WERI-Rb-1 (cell line): ENCODE results near the gene RBMS3.

Experiments used
- DNase-seq: peaks from one replicate; pipeline ENCODE4 v3.0.0-alpha.2; 2020
- H3K27ac ChIP-seq: fragments of 250-450 bp; sonication (Bioruptor Pico); 2 replicates; pipeline ENCODE4 v1.5.1; 2020; ENCODE audit warnings: mild to moderate bottlenecking, moderate library complexity
- H3K27me3 ChIP-seq: fragments of 250-450 bp; sonication (Bioruptor Pico); 2 replicates; pipeline ENCODE4 v1.5.1; 2021; ENCODE audit warnings: mild to moderate bottlenecking, low read depth, moderate library complexity; ENCODE audit not compliant: insufficient read depth, severe bottlenecking
- H3K36me3 ChIP-seq: fragments of 250-450 bp; sonication (Bioruptor Pico); 2 replicates; pipeline ENCODE4 v1.5.1; 2020; ENCODE audit warnings: mild to moderate bottlenecking, moderate library complexity
- H3K4me3 ChIP-seq: 2 replicates; pipeline ENCODE4 v1.5.1; 2011; ENCODE audit warnings: low read depth, mild to moderate bottlenecking, control low read depth, low read length
- H3K9me3 ChIP-seq: fragments of 250-450 bp; sonication (Bioruptor Pico); 2 replicates; pipeline ENCODE4 v1.5.1; 2021; ENCODE audit warnings: mild to moderate bottlenecking, moderate library complexity; ENCODE audit not compliant: severe bottlenecking
- TF ChIP-seq, protein P1 (sequence below): IDR thresholded peaks from 2 replicates; pipeline ENCODE4 v1.5.1; 2011; ENCODE audit warnings: low read depth, mild to moderate bottlenecking, control low read depth, inconsistent platforms, low read length

RBMS3 gene

DNA sequence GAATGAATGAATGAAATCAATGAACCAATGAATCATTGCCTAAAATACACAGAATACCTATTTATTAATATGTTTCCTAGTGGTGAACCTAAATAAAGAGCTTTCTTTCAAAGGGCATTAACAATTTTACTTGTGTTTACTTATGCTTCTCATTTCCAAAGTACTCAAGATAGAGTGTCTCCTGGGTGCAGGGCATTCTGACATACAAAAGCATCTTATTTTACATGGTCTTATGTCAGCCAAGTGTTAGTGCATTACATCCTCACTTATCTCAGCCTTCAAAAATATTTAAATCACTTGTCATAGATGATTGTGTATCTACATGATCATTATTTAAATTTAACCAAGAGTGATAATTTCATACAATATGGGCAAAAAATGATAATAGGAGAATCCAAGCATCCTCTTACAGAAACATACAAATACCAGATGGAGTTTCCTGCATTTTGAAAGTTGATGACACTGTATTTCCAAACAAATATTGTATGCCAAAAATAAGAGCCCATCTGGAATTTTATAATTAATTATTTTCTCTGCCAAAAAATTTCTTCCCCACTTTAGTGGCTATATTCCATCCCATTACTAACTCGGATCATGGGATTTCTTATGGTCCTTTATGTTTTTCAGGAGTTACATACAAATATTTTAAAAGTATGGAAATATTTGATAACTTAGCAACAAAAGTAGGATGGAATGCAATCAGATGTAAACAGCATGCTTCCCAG is 279.0 kb downstream of the RBMS3 start:
- H3K27me3 ChIP-seq = no peaks in the 10 kb centered on the region
- H3K4me3 ChIP-seq = no peak overlapping the region
- no peaks in the 10 kb centered on the region for H3K9me3 ChIP-seq
- TF ChIP-seq, protein P1, sequence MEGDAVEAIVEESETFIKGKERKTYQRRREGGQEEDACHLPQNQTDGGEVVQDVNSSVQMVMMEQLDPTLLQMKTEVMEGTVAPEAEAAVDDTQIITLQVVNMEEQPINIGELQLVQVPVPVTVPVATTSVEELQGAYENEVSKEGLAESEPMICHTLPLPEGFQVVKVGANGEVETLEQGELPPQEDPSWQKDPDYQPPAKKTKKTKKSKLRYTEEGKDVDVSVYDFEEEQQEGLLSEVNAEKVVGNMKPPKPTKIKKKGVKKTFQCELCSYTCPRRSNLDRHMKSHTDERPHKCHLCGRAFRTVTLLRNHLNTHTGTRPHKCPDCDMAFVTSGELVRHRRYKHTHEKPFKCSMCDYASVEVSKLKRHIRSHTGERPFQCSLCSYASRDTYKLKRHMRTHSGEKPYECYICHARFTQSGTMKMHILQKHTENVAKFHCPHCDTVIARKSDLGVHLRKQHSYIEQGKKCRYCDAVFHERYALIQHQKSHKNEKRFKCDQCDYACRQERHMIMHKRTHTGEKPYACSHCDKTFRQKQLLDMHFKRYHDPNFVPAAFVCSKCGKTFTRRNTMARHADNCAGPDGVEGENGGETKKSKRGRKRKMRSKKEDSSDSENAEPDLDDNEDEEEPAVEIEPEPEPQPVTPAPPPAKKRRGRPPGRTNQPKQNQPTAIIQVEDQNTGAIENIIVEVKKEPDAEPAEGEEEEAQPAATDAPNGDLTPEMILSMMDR = no peak
- H3K36me3 ChIP-seq = no peaks in the 10 kb centered on the region
- no peak for DNase-seq
- H3K27ac ChIP-seq = no peak overlapping the region

DNA sequence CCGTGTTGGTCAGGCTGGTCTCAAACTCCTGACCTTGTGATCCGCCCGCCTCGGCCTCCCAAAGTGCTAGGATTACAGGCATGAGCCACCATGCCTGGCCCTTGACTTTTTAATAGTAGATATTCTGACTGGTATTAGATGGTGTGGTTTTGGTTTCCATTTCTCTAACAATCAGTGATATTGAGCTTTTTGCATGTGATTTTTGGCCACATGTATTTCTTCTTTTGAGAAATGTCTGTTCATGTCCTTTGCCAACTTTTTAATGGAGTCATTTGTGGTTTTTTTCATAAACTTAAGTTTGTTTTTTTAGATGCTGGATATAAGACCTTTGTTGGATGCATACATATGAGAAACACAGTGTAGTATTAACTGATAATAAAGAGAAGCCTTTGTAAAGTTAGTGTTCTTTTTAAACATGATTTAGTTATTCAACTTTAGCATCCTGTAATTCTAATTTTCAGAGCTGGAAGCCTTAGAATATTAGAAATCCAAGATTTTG is 280.8 kb downstream of the RBMS3 start:
- no peaks in the 10 kb centered on the region for H3K27me3 ChIP-seq
- H3K9me3 ChIP-seq = no peaks in the 10 kb centered on the region
- TF ChIP-seq, protein P1 = no peak
- no peaks in the 10 kb centered on the region for H3K36me3 ChIP-seq
- no peak for DNase-seq
- H3K27ac ChIP-seq = no peak overlapping the region
- no peak overlapping the region for H3K4me3 ChIP-seq

DNA sequence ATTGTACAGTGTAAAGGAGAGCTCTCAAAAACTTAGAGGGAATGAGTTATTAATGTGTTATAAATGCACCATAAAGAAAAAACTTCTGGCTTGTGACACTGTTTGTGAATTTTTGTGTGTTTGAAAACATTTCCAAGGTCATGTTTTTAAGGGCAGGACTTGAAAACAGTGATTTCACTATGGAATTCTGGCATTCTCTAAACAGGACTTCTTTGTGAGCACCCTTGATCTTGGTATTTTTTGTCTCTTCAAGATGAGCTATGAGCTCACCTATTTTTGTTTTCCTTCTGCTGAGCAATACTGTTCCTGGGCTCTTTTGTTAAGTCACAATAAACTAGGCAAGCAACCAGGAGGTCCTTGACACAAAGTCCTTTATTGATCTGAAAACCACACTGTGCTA is 284.4 kb downstream of the RBMS3 start:
- no peaks in the 10 kb centered on the region for H3K27me3 ChIP-seq
- H3K27ac ChIP-seq = no peak overlapping the region
- H3K36me3 ChIP-seq = no peaks in the 10 kb centered on the region
- H3K4me3 ChIP-seq = no peak overlapping the region
- TF ChIP-seq, protein P1 = no peak
- H3K9me3 ChIP-seq = no peaks in the 10 kb centered on the region
- no peak for DNase-seq

DNA sequence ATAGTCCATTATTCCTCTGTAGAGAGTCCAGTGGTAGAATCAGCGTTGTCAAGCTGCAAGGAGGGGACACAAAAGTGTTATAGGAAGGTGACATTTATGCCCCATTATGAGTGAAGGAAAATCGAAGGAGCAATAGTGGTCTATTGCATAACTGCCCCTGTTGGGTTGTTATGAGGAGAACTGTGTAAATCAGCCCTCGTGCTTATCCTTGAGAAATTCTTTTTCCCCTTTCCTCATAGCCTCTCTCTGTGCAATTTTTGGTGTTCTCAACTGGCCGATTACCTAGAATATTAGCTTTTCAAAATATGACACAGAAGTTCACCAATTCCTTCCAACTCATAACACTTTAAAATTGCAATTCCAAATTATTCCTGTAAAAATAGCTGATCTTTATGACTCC is 286.6 kb downstream of the RBMS3 start:
- no peaks in the 10 kb centered on the region for H3K36me3 ChIP-seq
- H3K27me3 ChIP-seq = no peaks in the 10 kb centered on the region
- DNase-seq = no peak
- no peaks in the 10 kb centered on the region for H3K9me3 ChIP-seq
- H3K27ac ChIP-seq = no peak overlapping the region
- no peak overlapping the region for H3K4me3 ChIP-seq
- TF ChIP-seq, protein P1 = no peak

DNA sequence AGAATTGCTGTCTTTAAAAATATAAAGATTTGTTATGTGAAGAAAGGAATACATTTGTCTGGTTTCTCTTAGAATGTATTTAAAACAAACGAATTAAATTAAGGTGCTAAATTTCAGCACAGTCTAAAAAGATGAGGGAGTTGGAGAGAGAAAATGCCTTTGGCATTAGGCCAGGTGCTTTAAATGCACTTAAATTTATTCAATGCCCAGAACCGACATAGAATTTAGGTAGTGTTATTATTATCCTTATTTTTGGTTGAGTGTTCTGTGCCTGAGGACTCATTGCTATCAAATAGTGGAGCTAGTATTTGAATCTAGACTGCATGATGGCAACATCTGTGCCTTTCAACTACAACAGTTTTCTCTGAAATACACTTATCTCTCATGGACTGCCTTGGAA is 287.5 kb downstream of the RBMS3 start:
- H3K4me3 ChIP-seq = no peak overlapping the region
- no peak overlapping the region for H3K27ac ChIP-seq
- H3K36me3 ChIP-seq = no peaks in the 10 kb centered on the region
- no peak for DNase-seq
- H3K27me3 ChIP-seq = no peaks in the 10 kb centered on the region
- TF ChIP-seq, protein P1 = no peak
- H3K9me3 ChIP-seq = no peaks in the 10 kb centered on the region

DNA sequence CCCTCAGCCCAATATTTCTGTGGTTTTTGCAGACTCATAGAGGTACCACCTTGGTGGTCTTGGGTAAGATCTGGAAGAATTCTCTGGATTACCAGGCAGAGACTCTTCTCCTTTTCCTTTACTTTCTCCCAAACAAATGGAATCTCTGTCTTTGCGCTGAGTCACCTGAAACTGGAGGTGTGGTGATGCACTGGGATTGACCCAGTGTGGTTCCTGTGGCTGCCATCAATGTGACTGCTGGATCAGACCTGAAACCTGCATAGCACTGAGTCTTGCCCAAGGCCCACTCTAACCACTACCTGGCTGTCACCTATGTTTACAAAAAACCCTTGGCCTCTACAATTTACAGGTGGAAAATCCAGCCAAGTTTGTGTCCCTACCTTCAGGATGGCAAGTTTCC is 295.3 kb downstream of the RBMS3 start:
- no peak for DNase-seq
- Histone ChIP-seq H3K36me3 (no peaks in the 10 kb centered on the region), H3K27ac (no peak overlapping the region), H3K4me3 (no peak overlapping the region), H3K9me3 (no peaks in the 10 kb centered on the region), H3K27me3 (no peaks in the 10 kb centered on the region)
- TF ChIP-seq, protein P1 = no peak
